ENCODE measurements around the gene ABCA1. TPM values are rescaled to one million over a fixed set of nuclear protein-coding genes. Genes with fewer than 3 reads are reported as not detected.

ABCA1 gene
- polyA plus RNA-seq, 1 donor (not counting 4 experiments of a cell fraction or from before 2014, with no cell fraction given): 23.0 TPM

- Histone ChIP-seq H3K79me2 (ENCODE audit: control insufficient read depth, insufficient read depth, low read length) (peaks cover 9% of the 10 kb centered on the region), H3K27ac (ENCODE audit: control insufficient read depth, insufficient read depth, low read length) (no peak overlapping the region), H3K9ac (ENCODE audit: control insufficient read depth, extremely low read depth, insufficient read depth, low read length) (no peak overlapping the region), H3K9me3 (ENCODE audit: control insufficient read depth, low read depth, low read length) (no peaks in the 10 kb centered on the region), H4K20me1 (ENCODE audit: control insufficient read depth, extremely low read depth, insufficient read depth, low read length) (no peaks in the 10 kb centered on the region), H3K36me3 (ENCODE audit: control insufficient read depth in 2 of 2, extremely low read depth in 1 of 2, insufficient read depth in 2 of 2, low read length in 2 of 2) (peaks cover 13 to 35% of the 10 kb centered on the region in 2 experiments), H3K4me2 (ENCODE audit: control insufficient read depth, extremely low read depth, insufficient read depth, low read depth, low read length) (no peak overlapping the region), H3K9me1 (ENCODE audit: control insufficient read depth, extremely low read depth, insufficient read depth, low read length) (no peaks in the 10 kb centered on the region), H3K27me3 (ENCODE audit: control insufficient read depth, extremely low read depth, insufficient read depth, low read length) (no peaks in the 10 kb centered on the region), H3K4me3 (ENCODE audit: control insufficient read depth in 2 of 3, extremely low read depth in 1 of 3, insufficient read depth in 2 of 3, low read depth in 1 of 3, low read length in 3 of 3) (no peak overlapping the region), H2AFZ (ENCODE audit: control insufficient read depth, low read length) (no peak overlapping the region), H3K4me1 (ENCODE audit: control insufficient read depth, extremely low read depth, insufficient read depth, low read length) (no peaks in the 10 kb centered on the region)
- TF ChIP-seq EZH2 (IDR thresholded peaks at IDR 0.05; ENCODE audit: low read length): no peak
- no peak for TF ChIP-seq CTCF (optimal IDR thresholded peaks at IDR 0.05 in 1 of 3, IDR thresholded peaks at IDR 0.05 in 1 of 3, conservative IDR thresholded peaks at IDR 0.05 in 1 of 3; ENCODE audit: extremely low read depth in 1 of 3, insufficient read depth in 2 of 3, low read length in 3 of 3)
- dilution Hi-C loops (cut with MboI; ENCODE audit: extremely low pct_ligation_motif_present, low sequenced_read_pairs): no loop called here
- DNase-seq (ENCODE audit: low read depth, low spot score) (no peak), FAIRE-seq (no peak)
Measured at GRCh38 chr9:104885818-104886709, 41.9 kb downstream of the ABCA1 start.

- Histone ChIP-seq H3K36me3 (ENCODE audit: control insufficient read depth in 2 of 2, extremely low read depth in 1 of 2, insufficient read depth in 2 of 2, low read length in 2 of 2) (peaks cover 11 to 28% of the 10 kb centered on the region in 2 experiments), H3K9me1 (ENCODE audit: control insufficient read depth, extremely low read depth, insufficient read depth, low read length) (no peaks in the 10 kb centered on the region), H3K27ac (ENCODE audit: control insufficient read depth, insufficient read depth, low read length) (no peak overlapping the region), H3K4me1 (ENCODE audit: control insufficient read depth, extremely low read depth, insufficient read depth, low read length) (peaks cover 11% of the 10 kb centered on the region), H3K9ac (ENCODE audit: control insufficient read depth, extremely low read depth, insufficient read depth, low read length) (no peak overlapping the region), H2AFZ (ENCODE audit: control insufficient read depth, low read length) (no peak overlapping the region), H3K4me3 (ENCODE audit: control insufficient read depth in 2 of 3, extremely low read depth in 1 of 3, insufficient read depth in 2 of 3, low read depth in 1 of 3, low read length in 3 of 3) (no peak overlapping the region), H3K9me3 (ENCODE audit: control insufficient read depth, low read depth, low read length) (no peaks in the 10 kb centered on the region), H4K20me1 (ENCODE audit: control insufficient read depth, extremely low read depth, insufficient read depth, low read length) (no peaks in the 10 kb centered on the region), H3K4me2 (ENCODE audit: control insufficient read depth, extremely low read depth, insufficient read depth, low read depth, low read length) (no peak overlapping the region), H3K79me2 (ENCODE audit: control insufficient read depth, insufficient read depth, low read length) (peaks cover 5% of the 10 kb centered on the region), H3K27me3 (ENCODE audit: control insufficient read depth, extremely low read depth, insufficient read depth, low read length) (no peaks in the 10 kb centered on the region)
- DNase-seq (ENCODE audit: low read depth, low spot score): no peak
- TF ChIP-seq CTCF (optimal IDR thresholded peaks at IDR 0.05 in 1 of 3, IDR thresholded peaks at IDR 0.05 in 1 of 3, conservative IDR thresholded peaks at IDR 0.05 in 1 of 3; ENCODE audit: extremely low read depth in 1 of 3, insufficient read depth in 2 of 3, low read length in 3 of 3): no peak
- TF ChIP-seq EZH2 (IDR thresholded peaks at IDR 0.05; ENCODE audit: low read length): no peak
- FAIRE-seq: no peak
- dilution Hi-C loops (cut with MboI; ENCODE audit: extremely low pct_ligation_motif_present, low sequenced_read_pairs): no loop called here
Measured at GRCh38 chr9:104883169-104883568, 44.8 kb downstream of the ABCA1 start.

Data from keratinocyte (primary cell).